Upper lobe of left lung (tissue), 4 donors: ENCODE measurements around the gene CD70.

Experiments used
- EP300 ChIP-seq, 4 donors: sonication (generic); formaldehyde crosslinking; IDR thresholded peaks; one replicate each; pipeline ENCODE4 v1.5.1; 2017; ENCODE audit warnings: antibody characterized with exemption in 4 of 4, control low read depth in 2 of 4
- POLR2A ChIP-seq, 4 donors: fragments of 450-650 bp; IDR thresholded peaks; one replicate each; pipeline ENCODE4 v1.5.1; 2016 to 2017; ENCODE audit warnings: antibody characterized with exemption in 4 of 4, mild to moderate bottlenecking in 2 of 4
- POLR2AphosphoS5 ChIP-seq, 2 donors: sonication (generic); formaldehyde crosslinking; IDR thresholded peaks; one replicate each; pipeline ENCODE4 v1.5.1; 2017; ENCODE audit warnings: antibody characterized with exemption in 2 of 2
- TF ChIP-seq, protein P1 (sequence below), 6 experiments: fragments of 450-650 bp in 4 of 6; fragments of 200-600 bp in 2 of 6; sonication (generic) in 2 of 6; IDR thresholded peaks; one replicate each; pipeline ENCODE4 v1.5.1; 2016 to 2019; ENCODE audit warnings: antibody characterized with exemption in 6 of 6

DNA sequence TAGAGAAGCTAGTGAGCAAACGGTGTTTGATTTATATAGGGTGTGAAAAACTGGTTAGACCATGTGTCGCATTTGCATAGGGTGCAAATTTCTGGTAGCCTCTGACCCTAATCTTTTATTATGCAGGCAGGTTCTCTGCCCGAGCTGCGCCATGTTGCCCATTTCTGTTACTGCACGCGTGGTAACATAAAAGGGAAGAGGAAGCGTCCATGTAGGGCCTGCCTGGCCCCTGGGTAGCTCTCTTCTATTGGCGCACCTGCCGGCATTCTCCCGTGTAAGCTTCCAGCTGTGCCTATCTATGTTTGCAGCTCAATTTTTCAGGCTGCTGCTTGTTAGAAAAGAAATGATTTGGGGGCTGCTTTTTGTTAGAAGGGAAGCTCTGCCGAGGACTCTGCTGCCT, 14.0 kb upstream of the CD70 start:
- TF ChIP-seq, protein P1, sequence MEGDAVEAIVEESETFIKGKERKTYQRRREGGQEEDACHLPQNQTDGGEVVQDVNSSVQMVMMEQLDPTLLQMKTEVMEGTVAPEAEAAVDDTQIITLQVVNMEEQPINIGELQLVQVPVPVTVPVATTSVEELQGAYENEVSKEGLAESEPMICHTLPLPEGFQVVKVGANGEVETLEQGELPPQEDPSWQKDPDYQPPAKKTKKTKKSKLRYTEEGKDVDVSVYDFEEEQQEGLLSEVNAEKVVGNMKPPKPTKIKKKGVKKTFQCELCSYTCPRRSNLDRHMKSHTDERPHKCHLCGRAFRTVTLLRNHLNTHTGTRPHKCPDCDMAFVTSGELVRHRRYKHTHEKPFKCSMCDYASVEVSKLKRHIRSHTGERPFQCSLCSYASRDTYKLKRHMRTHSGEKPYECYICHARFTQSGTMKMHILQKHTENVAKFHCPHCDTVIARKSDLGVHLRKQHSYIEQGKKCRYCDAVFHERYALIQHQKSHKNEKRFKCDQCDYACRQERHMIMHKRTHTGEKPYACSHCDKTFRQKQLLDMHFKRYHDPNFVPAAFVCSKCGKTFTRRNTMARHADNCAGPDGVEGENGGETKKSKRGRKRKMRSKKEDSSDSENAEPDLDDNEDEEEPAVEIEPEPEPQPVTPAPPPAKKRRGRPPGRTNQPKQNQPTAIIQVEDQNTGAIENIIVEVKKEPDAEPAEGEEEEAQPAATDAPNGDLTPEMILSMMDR (IDR thresholded peaks at IDR 0.05), result no peak
- TF ChIP-seq POLR2A (IDR thresholded peaks at IDR 0.05), result no peak
- no peak for TF ChIP-seq POLR2AphosphoS5 (IDR thresholded peaks at IDR 0.05)
- no peak for TF ChIP-seq EP300 (IDR thresholded peaks at IDR 0.05)
